DMS153 treated with DMSO at 0.1 percent for 48 hours (cell line): Measurements from ENCODE around the gene RAD18.

Source experiments
- DNase-seq: peaks from one replicate; lab custom pipeline; 2025; ENCODE audit not compliant: unreplicated experiment; lab: John Stamatoyannopoulos, UW

The RAD18 gene

DNA sequence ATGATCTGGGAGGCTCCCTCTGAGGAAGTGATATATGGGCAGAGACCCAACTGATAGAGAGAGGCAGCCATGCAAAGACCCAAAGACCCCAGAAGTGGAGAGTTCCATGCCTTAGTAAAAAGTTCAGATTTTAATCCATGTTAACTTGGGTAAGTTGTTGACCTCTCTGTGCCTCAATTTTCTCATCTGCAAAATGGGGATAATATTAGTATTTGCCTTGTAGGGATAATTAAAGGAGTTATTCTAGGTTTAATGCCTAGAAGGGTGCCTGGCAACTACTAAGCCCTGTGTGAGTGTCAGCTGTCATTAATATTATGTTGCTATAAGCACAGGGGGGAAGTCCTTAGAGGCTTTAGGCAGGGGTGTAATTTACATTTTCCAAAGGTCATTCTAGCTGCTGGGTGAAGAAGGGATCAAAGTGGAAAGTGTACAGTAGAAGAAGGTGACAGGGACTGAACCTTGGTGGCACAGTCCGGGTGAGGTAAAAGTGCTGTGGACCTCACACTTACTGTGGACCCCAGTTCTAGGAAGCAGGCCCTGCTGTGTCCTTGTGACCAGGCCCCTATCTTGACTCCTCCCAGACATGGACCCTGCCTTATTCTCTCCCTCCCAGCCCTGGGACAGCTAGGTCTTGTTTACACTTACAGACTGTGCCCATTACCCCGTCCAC is 3.0 kb upstream of the RAD18 start:
- DNase-seq, result no peak

DNA sequence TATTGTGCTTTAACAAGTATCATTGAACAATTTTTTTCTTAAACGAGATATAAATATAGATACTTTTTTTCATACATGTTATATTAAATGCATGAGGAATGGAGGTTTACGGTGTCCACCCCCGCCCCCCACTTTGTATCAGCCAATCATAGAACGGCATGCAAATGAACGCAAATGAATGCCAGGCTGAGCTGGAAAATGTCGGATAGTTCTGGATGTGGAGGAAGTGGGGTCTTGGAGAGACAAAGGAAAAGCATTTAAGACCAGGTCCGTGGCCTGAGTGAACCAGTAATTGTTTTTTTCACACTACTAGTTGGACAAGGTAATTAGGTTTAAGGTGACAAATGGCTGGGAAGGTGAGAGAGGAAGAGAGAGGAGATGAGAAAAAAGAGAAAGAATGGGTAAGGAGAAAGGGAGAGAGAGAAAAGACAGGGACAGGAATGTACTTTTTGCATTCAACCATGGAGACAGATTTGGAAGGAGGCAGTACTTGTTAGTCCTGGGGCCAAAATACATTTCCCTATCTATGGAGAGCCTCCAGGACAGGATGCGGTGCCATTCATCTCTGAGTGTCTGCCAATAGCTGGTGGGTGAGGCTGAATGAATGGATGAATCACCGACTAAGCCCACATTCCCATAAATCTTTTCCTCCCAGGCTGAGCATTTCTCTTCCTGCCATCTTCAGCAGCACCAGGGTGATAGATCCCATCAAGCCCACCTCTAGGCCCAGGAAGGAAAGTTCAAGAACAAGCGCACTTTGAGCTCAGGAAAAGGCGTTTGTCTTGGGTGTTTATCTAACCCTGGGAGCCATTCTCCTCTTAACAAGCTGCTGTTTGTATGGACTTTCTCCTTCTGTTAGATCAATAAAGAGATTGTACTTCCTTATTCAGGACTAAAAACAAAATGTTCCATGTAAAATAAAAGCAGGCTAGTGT is 1.4 kb upstream of the RAD18 start:
- no peak for DNase-seq

DNA sequence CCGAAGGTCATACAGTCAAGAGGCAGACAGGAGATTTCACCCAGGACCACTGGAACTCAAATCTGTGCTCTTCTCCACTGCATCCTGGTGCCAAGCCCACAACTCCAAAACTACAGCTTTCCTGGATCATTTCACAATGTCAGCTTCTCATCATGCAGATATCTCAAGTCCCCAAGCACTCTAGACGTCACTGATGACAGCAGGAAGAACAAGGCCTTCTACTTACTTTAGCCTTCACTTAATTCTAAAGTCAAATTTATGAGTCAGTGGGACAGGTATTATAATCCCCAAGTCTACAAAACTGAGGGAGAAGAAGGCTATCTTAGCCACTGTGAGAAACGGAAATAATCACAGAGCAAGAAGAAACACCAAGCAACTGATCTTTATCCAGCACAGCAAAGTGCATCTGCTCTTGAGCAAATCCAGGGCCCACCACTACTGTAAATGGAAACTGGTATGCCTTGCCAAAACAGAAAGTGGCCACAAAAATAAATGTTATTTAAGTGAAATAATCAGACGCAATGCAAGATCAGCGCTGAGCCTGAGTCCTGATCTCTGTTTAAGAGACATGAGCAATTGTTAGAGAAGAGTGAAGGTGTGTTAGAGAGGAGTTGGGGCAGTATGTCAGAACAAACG is 928 bp downstream of the RAD18 start:
- DNase-seq, result no peak

DNA sequence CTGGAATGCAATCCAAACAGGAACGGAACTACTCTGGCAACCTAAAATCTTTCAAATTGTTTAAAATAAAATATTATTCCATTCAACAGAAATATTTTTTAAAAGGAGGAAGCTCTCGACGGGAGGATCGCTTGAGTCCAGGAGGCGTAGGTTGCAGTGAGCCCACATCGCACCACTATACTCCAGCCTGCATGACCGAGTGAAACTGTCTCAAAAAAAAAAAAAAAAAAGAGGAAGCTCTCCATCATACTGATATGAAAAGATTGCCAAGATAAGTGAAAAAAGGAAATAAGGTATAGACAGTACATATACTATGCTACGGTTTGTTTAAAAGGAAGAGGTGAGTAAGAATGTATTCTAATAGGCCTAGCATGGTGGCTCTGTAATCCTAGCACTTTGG is 3.6 kb downstream of the RAD18 start:
- no peak for DNase-seq

DNA sequence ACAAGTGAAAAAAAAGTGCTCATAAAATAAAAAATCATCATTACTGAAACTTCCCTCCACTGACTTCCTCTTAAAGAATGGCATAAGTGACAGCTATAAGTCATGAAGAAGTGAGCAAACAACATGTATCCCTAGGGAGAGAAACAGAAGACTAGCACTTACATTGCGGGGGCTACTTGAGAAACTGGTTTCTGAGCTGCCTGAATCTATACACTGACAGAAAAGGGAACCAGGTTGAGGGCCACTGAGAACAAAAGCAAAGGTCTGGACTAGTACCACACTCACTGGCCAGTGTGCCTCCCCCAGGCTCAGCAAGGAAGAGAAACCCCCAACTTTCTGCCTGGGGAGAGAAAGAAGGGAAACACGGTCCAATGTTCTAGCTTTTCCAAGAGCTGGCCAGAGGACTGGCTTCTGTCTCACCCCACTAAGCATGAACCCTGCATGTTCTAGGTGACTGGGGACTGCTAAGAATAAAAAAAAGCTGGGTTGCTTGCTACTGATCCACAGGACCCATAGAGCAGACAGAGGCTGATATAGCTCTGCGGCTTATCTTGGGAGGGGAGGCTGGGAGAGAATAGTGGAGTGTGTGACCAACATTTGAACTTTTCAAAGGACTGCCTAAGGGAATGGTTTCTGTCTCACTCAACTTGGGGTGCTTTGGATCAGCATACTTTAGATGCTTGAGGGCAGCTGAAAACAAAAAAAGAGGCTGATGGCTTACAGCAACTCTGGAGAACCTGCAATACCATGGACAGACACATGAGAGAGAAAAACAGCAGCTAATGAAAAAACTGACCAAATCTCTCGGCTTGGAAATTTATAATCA is 8.1 kb downstream of the RAD18 start:
- no peak for DNase-seq

DNA sequence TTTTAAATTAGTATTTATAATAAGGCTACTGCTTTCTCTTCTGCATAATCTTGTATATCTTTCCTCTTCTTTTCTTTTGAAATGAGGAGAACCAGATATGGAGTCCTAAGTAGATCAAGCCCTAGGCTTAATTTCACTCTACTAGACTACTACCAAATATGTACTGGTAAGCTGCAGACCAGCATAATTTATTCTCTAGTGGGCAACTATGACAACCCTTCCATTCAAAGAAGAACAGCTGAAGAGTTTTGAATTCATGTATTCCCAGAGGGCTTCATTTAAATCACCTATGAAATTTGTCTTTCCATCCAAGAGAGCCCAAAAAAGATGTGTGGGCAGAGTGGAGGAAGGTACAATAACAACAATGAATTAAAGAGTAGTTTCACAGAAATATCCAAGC is 10.0 kb downstream of the RAD18 start:
- DNase-seq, result no peak

DNA sequence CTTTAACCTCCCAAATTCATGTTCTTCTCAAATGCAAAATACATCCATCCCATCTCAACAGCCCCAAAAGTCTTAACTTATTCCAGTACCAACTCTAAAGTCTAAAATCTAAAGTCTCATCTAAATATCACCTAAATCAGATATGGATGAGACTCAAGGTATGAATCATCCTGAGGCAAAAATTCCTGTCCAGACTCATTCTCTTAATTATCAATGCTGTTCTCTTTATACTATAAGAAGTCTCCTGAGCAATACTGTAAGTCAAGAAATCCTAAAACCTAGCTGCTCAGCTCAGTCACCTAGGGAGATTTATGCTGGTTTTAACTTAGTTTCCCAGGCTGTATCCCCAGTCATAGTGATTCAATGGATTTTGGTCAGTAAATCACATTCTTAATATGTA is 11.1 kb downstream of the RAD18 start:
- no peak for DNase-seq

DNA sequence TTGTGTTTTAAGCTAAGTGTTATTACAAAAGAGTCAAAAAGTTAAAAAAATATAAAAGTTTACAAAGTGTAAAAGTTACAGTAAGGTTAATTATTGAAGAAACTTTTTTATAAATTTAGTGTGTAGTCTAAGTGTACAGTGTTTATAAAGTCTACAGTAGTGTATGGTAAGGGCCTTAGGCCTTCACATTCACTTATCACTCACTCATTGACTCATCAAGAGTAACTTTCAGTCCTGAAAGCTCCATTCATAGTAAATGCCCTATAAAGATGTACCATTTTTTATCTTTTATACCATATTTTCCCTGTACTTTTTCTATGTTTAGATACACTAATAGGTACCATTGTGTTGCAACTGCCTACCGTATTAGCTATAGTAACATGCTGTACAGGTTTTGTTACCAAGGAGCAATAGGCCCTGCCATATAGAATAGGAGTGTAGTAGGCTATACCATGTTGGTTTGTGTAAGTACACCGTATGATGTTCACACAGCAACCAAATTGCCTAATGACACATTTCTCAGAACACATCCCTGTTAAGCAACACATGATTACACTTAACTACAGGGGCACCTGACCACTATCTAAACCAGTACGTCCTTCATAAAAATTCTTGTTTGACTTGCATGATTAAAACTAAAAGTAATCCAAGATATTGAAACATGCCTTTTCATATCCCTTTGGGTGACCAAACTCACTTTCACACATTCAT is 17.2 kb downstream of the RAD18 start:
- no peak for DNase-seq

DNA sequence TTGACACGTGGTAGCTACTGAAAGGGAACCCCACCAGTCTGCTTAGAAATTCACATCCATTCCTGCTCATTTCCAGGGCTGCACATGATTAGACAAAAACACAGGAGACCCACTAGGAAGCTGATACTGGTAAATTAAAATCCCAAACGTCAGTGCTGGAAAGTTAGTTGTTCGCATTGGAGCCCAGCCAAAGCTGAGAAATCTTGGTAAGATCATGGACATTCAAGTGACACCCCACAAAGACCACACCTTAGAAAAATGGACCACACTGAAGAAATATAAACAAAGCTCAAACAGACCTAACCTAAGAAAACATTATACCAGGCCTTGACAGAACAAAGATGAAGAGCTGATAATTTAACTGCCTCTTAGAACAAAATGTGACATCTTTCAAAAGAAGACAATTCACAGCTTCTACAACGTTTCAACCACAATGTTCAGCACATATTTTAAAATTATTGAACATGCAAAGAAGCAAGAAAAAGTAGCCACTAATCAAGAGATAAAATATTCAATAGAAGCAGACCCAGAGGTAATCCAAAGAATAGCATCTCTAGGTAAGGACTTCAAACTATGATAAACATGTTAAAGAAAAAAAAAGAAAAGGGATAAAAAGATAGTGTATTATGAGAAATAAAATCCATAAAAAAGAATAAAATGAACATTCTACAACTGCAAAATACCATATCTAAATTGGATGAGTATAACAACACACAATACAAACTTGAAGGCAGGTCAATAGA is 20.4 kb downstream of the RAD18 start:
- DNase-seq, result no peak

DNA sequence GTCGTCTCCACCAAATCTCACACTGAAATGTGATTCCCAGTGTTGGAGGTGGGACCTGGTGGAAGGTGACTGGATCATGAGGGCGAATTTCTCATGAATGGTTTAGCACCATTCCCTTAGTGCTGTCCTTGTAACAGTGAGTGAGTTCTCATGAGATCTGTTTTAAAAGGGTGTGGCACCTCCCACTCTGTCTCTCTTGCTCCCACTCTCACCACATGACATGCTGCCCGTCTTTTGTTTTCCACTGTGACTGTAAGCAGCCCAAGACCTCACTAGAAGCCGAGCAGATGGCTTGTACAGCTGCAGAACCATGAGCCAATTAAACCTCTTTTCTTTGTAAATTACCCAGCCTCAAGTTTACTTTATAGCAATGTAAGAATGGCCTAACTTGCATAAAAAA is 21.2 kb downstream of the RAD18 start:
- DNase-seq, result no peak

DNA sequence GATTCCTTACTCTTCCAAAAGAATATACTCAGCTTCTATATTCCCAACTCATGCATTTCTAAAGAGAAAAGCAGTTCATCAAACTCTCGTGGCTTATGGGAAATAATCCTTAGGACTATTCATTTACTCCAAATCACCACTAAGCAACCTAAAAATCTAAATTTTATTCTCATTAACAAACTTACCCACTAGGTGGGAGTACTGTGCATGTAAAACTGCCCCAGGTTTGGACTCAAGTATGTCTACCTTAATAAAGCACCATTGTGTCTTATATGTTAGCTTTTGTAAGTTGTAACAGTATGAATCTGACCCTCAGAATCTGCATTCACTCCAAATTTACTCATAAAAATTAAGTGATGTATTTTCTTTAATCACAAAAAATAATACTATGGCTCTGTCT is 25.3 kb downstream of the RAD18 start:
- DNase-seq, result no peak

DNA sequence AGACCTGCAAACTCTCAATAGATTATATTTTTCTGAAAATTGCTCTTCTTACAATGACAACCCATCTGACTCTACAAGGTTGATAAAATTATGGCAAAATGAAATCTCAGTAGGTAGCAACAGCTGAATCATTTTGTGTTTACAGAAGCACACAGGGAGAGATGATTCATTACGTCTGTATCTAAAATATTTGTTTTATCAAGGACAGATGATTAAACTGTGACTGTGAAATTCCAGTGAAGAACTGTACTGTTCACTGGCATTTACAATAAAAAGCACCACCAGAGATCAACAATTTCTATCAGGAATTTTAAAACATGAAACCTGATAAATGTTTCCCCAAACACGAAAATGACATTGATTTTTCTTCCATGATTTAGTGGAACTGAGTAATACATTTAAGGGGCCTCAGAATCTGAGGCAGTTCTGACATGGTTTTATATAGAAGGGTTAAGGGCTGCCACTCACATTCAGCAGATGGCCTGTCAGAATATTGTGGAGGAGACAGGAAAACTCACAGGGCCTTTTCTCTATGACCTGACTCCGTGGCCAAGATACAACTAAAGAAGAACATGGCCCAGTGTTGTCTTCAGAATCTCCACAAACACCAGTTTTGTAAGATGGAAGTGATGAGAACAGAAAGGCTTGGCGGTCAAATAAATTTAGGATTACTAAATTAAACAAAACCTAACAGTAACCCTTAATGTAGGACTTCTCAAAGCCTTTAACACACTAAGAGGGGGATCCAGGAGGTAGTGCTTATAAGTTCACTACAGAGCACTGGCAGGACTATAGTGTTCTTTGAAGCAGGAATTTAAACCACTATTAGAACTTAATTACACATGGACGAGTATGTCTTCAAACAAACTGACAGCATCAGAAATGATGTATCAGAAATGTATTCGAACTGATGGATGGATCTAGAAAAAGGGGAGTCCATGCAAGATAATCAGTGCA is 25.9 kb downstream of the RAD18 start:
- DNase-seq, result no peak

DNA sequence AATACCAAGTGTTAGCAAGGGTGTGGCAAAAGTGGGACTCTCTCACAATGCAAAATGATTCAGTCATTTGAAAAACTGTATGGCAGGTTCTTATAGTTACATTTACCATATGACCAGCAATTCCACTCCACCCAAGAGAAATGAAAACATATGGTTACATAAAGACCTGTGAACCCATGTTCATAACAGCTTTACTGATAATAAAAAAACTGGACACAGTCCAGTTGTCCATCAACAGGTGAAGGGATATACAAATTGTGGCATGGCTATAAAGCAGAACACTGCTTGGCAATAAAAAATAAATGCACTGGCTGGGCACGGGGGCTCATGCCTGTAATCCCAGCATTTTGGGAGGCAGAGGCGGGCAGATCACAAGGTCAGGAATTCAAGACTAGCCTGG is 30.8 kb downstream of the RAD18 start:
- DNase-seq, result no peak

DNA sequence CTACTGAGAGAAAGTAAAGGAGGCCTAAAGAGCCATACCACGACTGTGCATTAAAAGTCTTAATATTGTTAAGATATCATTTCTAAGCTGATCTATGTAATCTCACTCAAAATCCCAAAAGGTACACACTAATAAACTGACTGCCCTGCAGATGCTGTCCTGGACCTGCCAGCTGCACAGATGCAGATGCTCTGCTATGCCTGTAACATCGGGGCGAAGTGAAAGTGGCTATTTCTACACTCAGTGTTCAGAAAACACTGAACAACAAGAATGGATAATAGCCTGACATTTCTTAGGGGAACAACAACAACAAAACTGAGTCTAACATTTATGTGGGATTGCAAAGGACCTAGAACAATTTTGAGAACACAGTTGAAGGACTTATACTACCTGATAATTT is 31.9 kb downstream of the RAD18 start:
- DNase-seq, result no peak

DNA sequence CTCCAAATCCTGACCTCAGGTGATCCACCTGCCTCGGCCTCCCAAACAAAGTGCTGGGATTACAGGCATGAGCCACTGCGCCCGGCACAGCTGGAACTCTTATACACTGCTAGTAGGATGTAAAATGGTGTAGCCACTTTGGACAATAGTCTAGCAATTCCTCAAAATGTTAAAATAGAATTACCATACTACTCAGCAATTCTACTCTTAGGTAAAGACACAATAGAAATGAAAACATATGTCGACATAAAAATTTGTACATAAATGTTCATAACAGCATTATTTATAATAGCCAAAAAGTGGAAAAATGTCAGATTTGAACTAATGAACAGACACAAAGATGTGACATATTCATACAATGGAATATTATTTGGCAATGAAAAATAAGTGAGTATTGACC is 33.4 kb downstream of the RAD18 start:
- DNase-seq, result no peak

DNA sequence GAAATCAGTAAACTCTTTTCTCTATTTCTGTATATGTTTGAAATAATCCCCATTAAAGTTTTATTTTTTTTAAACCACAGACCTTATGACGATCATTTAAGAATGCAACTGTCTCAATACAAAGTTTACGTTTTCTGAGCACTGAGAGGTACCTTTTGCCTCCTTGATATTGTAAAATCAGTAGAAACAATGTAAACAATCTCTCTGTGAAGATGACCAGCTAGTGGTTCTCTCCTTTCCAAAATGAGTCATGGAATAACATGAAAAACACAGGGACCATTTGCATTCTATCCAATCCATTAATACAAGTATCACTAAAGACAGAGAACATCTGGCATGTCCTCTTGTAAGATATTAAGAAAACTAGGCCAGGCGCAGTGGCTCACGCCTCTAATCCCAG is 48.8 kb downstream of the RAD18 start:
- DNase-seq, result no peak

DNA sequence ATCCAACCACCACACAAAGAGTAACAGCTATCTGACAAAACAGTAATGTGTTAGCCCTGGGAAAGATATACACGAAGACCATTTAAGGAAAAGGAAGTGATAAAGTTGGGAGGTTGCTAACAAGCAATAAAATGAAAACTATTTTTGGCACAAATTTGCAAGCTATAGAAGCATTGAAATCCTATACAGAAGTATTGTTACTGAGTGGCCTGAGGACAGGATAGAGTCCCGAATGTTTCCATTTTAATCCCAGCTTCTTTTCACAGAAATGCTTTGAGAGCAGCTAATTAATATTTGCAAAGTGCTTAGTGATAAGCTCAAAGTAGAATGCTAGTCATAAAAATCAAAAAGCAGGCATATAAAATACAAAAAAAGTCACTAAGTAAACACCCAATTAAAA is 51.5 kb downstream of the RAD18 start:
- DNase-seq, result no peak

DNA sequence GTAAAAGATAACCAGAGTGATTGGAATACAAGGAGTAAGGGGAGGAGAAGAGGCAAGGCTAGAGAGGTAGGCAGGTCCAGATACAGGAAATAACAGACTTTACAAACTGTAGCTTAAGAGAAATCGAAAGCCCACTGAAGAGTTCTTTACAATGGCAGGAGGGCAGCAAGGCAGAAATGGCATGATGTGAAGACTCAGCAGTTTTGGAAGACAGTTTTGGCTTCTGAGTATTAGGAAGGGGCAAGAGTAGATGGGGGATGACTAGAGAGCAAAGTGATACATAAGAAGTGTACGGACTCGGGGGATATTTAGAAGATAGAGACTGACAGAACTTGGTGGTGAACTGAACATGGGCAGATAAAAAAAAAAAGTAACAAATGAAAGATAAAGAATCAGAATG is 54.1 kb downstream of the RAD18 start:
- DNase-seq, result no peak

DNA sequence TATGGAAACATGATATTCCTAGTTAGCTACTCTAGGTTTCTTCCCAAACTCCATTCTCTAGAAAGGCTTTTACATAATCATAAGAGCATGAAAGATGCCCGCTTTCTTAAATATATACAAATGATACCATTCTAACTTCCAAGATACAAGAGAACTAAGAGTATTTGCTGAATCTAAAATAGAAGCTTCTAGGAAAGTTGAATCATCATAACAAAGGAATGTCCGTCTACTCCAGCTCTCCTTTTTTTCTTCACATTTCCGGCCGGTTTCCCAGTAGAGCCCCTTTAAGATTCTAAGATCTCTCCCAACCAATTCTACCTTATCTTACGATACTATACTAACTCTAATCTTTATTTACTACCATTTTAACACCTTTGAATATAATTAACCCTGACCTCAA is 60.1 kb downstream of the RAD18 start:
- no peak for DNase-seq
